GM18520 (cell line): ENCODE measurements around the gene DHDH.
A peak's percentile ranks its signal among the peaks of the same experiment; 100 is the strongest.
"Not testable (repeated sequence)": the region's sequence is repeated elsewhere in the genome, so short reads cannot be mapped to it uniquely, and the experiment has no call there.

Source experiments
- ATAC-seq: cut with Tn5 transposase; IDR thresholded peaks from one replicate; pipeline ENCODE4 v1.9.1; 2021; ENCODE audit not compliant: unreplicated experiment

DHDH gene

GRCh38 chr19:48933382-48933932 lies at the start of gene DHDH:
Gene DHDH, plus strand, starts transcription at chr19:48933699. Its CDS starts 23 bp downstream, at chr19:48933722.
- ATAC-seq: no peak

- no peak for ATAC-seq
These were observed 49.8 kb upstream of the DHDH start for GRCh38 chr19:48883726-48884125.

GRCh38 chr19:48887861-48888612 lies 45.5 kb upstream of the DHDH start:
- ATAC-seq: no peak

GRCh38 chr19:48889496-48889895 lies 44.0 kb upstream of the DHDH start:
- not testable (repeated sequence) for ATAC-seq

GRCh38 chr19:48890551-48890950 lies 42.9 kb upstream of the DHDH start:
- no peak for ATAC-seq

- ATAC-seq: no peak
These were observed 38.3 kb upstream of the DHDH start for GRCh38 chr19:48895226-48895625.

- no peak for ATAC-seq
These were observed 37.2 kb upstream of the DHDH start for GRCh38 chr19:48896191-48896720.

GRCh38 chr19:48897181-48897580 lies 36.3 kb upstream of the DHDH start:
- no peak for ATAC-seq

- not testable (repeated sequence) for ATAC-seq
These were observed 34.1 kb upstream of the DHDH start for GRCh38 chr19:48899386-48899749.

- ATAC-seq: peak; percentile 76
These were observed 33.6 kb upstream of the DHDH start, which contains the start of gene NUCB1 for GRCh38 chr19:48899781-48900476. Gene NUCB1, plus strand, starts transcription at chr19:48900312. Its CDS starts 485 bp downstream, at chr19:48900797.

GRCh38 chr19:48900477-48901406 lies 32.8 kb upstream of the DHDH start:
- no peak for ATAC-seq

- not testable (repeated sequence) for ATAC-seq
These were observed 31.2 kb upstream of the DHDH start for GRCh38 chr19:48902291-48902690.

- not testable (repeated sequence) for ATAC-seq
These were observed 29.7 kb upstream of the DHDH start for GRCh38 chr19:48903788-48904187.

GRCh38 chr19:48905664-48906063 lies 27.8 kb upstream of the DHDH start:
- ATAC-seq: no peak

GRCh38 chr19:48906324-48906723 lies 27.2 kb upstream of the DHDH start:
- ATAC-seq: no peak

- ATAC-seq: no peak
These were observed 25.8 kb upstream of the DHDH start for GRCh38 chr19:48907671-48908070.

GRCh38 chr19:48909424-48910077 lies 23.9 kb upstream of the DHDH start:
- not testable (repeated sequence) for ATAC-seq

- no peak for ATAC-seq
These were observed 22.7 kb upstream of the DHDH start for GRCh38 chr19:48910803-48911202.

GRCh38 chr19:48913114-48913889 lies 20.2 kb upstream of the DHDH start:
- no peak for ATAC-seq
